Umbilical cord (tissue), 2 donors: ENCODE measurements around the gene ZNF800. TPM values are rescaled to one million over a fixed set of nuclear protein-coding genes. Genes with fewer than 3 reads are reported as not detected.
"Not testable (repeated sequence)": the region's sequence is repeated elsewhere in the genome, so short reads cannot be mapped to it uniquely, and the experiment has no call there.

Experiments used
- DNase-seq: peaks from one replicate; pipeline ENCODE4 v3.0.0-alpha.2; 2015; ENCODE audit warnings: low spot score
- total RNA-seq: library from RNA; depleted of rRNA; stranded (reverse); fragments of >200 nt; gene quantifications from one replicate; pipeline ENCODE4 v1.2.3, GENCODE V29; 2014; ENCODE audit warnings: low replicate concordance; ENCODE audit not compliant: insufficient read depth

The ZNF800 gene
- 33.0 TPM for total RNA-seq

GRCh38 chr7:127392566-127393367, at the start of gene ZNF800:
Gene ZNF800 (minus strand): TSS chr7:127392708. CDS start chr7:127391557, 1,151 bp downstream.
- DNase-seq = peak; percentile 93

DNA sequence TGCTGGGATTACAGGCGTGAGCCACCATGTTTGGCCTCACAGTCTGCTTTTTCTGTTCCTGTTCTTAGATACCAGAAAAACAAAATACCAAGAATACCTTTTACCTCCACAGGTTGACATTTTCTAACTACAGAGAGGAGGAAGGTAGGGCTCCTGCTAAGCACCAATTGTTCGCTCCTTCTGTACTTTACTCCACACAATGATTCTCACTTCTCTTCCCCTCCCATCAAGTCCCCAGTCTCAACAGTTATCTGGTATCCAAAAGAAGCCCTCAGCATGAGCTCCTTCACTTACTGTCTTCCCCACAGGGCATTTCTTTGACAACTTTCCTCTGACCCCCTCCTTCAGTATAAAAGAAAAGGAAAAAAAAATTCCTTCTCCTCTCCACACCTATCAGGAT, 47.7 kb upstream of the ZNF800 start:
- no peak for DNase-seq

DNA sequence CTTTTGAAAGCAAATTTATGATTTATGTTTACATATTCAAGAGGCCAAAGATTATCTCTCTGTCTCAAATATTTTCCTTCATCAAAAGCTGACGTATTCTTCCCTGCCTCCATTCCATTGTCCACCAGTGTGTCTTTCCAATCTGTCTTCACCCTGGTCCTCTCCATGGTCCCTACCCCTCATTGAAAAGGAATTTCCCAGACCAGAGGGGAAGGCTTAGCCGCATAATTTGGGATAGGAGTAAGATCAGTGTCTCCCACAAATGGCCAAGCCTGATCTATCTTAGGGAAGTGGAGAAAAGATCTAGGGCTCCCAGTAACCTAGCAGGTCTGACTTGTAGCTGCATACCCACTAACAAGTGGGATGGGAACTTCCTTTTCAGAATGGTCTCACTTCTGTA, 46.3 kb upstream of the ZNF800 start:
- DNase-seq = no peak

DNA sequence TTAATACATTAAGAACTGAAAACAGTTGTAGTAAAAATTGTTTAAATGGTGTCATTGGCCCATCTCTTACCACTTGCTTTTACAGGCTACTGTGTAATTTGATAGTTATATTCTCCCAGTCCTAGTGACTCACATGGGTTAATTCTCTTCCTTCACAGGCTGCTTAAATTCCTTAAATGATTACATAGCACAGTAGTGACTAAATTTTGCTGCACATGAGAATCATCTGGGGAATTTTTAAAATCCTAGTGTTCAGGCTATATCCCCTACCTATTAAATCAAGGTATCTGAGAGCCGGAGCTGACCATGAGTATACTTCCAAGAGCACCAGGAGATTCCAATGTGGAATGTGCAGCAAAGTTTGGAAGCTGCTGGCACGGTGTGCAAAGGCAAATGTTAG, 45.3 kb upstream of the ZNF800 start:
- peak; percentile 22 for DNase-seq

GRCh38 chr7:127437241-127437640, 44.7 kb upstream of the ZNF800 start:
- no peak for DNase-seq

GRCh38 chr7:127429281-127429680, 36.8 kb upstream of the ZNF800 start:
- not testable (repeated sequence) for DNase-seq

DNA sequence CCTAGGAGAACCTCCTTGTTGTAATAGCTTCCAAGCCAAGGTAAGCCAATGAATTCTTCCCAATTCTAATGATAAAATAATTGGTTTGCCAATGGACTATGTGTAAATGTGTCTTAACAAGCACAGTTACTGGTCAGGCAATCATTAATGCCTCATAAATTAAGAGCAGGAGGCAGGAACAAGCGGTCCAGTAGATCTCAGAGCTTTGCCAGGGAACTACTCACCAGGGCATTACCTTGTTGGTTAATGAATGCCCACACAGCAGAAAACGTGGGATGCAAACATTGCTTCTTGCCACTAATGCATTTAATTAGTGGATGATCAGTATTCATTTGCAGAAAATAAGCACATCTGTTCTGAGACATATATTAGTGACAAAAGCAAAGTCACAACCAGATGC, 26.7 kb upstream of the ZNF800 start:
- no peak for DNase-seq

GRCh38 chr7:127418459-127418858, 26.0 kb upstream of the ZNF800 start:
- no peak for DNase-seq

DNA sequence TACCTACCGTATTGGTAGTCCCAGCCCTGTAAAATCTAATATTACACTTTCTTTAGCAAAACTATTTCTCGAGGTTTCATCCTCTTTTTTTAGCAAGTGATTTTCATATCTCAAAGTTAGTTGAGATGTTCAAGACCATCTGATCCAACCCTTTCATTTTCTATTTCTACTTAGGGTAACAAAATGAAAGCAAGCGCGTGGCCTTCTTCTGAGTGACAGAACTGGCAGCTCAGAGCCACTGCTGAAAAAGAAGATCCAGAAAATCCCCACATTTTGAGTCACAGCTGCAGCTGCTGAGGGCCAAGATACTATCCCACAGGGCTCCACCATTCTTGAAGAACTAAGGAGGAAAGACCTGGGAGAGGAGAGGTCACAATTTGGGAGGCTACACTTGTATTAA, 24.8 kb upstream of the ZNF800 start:
- no peak for DNase-seq

DNA sequence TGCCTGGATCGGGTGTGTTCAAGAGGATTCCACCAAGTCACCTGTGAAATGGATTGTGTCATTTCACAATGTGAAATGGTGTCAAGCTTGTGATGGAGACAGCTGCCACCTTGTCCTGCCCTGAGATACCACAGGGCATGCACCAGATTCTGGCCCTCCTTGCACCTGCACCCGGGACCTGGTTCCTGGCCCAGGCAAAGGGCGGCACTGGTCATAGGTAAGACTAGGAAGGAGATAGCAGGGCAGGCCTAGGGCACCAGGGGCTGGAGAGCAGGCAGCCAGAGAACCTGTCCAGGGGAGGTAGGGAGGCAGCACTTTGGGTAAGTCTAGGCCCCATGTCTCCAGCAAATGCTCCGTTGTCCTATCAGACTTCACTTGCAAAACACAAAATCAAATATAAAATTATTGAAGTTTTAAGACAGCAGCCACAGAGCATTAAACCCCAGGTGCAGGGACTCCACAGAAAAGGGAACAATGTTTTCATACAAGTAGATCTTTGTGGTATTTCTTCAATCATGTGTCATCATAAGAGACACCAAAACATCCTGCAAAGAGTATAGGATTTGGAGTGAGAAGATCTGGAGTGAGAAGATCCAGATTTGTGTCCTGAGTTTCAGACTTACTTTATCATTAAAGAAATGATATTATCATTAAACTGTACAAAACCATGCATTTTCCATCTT, 22.7 kb upstream of the ZNF800 start:
- no peak for DNase-seq

GRCh38 chr7:127413962-127414361, 21.5 kb upstream of the ZNF800 start:
- no peak for DNase-seq

DNA sequence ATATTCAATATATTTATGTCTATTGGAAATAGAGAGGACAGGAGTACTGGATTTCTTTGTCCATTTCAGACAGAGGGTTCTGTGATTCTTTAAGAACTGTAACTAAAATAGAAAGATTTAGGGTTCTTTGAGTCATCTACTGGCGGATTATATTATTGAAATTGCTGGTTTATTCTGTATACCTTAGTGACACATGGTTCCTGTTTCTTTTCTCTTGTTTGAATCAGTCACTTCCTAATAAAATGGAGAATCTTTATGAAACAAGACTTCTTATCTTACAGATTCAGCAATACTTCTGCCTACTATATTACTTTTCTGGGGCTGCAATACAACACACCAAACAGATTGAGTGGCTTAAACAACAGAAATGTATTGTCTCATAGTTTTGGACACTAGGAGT, 20.8 kb upstream of the ZNF800 start:
- DNase-seq = no peak

- no peak for DNase-seq
Measured at GRCh38 chr7:127411176-127411575, 18.7 kb upstream of the ZNF800 start.

GRCh38 chr7:127409629-127410028, 17.1 kb upstream of the ZNF800 start:
- no peak for DNase-seq

DNA sequence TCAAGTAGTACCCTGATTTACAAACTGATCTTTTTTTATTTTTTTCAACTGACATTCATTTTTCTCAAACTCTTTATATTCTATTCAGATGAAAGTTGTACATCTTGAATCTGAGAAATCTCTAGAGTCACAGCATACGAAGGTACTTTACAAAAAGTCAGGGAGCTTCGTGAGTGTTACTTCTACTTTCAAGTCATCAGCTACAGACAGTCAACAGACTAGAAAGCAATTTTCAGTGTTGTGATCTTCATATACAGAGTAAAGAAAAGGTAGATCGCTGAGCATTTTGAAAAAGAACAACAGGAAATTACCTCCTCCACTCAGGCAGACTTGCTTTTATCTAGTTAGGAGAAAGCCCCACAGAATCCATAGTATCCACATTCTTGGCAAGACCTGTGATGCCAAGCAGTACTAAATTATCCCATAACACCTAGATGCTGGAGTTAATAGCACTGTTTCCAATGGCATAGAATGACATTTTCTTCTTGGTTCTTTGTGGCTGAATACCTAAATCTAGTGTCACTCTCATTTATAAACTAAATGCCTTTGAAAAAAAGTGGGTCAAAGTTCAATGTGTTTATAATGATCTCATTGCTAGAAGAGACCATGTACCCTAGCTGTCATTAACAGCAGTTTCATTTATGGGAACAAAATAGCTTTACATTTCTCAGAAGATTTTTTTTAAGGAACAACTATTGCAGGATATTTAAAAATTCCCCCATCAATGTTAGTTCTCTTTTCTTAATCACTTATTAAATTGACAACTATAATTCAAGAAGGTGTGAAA, 12.0 kb upstream of the ZNF800 start:
- DNase-seq = no peak

- peak; percentile 19 for DNase-seq
Measured at GRCh38 chr7:127396184-127396583, 3.7 kb upstream of the ZNF800 start.

- DNase-seq = not testable (repeated sequence)
Measured at GRCh38 chr7:127395104-127395503, 2.6 kb upstream of the ZNF800 start.

DNA sequence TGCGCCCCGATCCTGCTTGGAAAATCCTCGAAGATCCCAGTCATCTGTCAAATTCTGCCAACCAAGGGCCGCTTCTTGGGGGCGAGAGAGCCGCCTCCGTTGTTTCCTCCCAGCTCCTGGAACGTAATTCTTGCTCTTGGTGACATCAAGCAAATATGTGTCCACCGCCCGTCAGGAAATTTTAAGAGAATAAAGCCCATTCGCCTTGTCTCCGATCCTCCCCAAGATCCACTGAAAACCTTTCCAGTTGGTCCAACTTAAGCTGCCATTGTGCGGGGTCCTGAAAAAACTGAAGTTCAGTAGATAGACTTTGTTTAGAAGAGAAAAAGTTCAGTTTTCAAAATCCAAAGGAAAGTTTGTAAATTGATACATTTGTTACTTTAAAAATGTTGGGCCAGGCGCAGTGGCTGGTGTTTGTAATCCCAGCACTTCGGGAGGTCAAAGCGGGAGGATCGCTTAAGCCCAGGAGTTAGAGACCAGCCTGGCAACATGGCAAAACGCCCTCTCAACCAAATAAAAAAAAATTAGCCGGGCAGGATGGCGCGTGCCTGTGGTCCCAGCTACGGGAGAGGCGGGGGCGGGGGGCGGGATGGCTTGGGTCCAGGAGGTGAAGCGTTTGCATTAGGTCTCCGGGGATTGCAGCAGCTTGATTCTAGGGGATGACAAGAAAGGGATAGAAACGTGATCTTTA, 1.0 kb upstream of the ZNF800 start:
- DNase-seq = peak; percentile 12

DNA sequence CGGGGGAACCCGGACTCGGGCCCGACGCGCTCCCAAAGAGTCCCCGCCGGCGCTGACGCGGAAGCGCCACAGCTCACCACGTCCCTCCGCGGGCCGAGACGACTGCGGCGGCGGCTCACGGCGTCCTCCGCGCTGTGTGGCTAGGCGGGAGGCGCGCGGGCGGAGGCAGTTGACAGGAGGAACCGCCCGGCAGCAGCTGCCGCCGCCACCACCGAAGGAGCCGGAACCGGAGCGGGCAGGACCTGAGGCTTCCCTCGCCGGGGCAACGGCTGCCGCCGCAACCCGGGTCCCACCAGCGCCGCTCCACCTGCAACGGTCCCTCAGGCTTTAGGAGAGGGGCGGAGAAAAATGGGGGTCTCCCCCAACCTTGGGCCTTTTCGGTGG, 334 bp downstream of the ZNF800 start:
- no peak for DNase-seq

DNA sequence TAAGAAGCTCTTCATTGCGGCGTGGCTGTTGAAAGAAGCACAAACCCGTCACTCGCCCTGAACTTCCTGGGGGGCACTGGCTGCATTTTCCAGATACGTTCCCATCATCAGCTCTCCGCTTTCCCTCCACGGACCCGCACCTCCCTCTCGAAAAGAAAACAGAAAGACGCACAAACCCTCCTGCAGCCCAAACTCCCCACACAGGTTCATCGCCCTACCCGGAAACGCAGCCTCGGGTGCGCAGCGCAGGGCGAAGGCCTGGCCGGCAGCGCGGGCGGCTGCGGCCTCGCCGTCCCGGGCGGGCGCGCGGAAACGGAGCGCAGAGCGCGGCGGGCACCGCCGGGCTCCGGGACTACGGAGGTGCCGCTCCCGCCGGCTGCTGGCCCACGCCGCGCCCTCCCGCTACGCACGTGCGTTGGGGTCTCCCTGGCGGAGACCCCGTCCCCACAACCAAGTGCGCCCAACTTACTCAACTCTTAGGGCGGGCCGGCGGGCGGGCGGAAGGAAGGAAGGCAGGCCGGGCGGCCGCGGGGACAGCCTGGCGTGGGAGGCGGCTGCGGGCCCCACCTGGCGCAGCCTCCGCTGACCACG, 822 bp downstream of the ZNF800 start:
- DNase-seq = peak; percentile 23
